GM21825 (cell line): Measurements from ENCODE around the gene AZU1.
"Not testable (repeated sequence)": the region's sequence is repeated elsewhere in the genome, so short reads cannot be mapped to it uniquely, and the experiment has no call there.

ENCODE experiments used
- ATAC-seq: cut with Tn5 transposase; IDR thresholded peaks from one replicate; pipeline ENCODE4 v1.9.1; 2021; ENCODE audit warnings: mild to moderate bottlenecking, moderate library complexity; ENCODE audit not compliant: unreplicated experiment

AZU1 gene

GRCh38 chr19:824885-825284 lies 2.8 kb upstream of the AZU1 start:
- ATAC-seq, result no peak

DNA sequence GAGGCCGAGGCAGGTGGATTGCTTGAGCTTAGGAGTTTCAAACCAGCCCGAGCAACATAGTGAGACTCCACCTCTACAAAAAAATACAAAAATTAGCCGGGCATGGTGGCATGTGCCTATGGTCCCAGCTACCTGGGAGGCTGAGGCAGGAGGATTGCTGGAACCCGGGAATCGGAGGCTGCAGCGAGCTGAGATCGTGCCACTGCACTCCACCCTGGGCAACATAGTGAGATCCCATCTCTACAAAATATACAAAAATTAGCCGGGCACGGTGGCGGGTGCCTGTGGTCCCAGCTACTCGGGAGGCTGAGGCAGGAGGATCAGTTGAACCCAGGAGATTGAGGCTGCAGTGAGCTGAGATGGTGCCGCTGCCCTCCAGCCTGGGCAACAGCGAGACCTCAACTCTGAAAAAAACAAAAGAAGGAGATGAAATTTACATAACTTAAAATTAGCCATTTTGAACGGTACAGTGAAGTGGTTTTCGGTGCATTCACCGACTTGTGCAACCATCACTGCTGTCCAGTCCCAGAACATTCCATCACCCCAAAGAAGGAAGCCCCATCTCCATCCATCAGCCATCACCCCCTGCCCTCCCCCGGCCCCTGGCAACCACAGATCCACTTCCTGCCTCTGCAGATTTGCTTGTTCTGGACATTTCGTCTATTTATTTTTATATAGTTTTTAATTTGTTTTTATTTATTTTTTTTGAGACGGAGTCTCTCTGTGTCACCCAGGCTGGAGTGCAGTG lies 1.6 kb upstream of the AZU1 start:
- no peak for ATAC-seq

DNA sequence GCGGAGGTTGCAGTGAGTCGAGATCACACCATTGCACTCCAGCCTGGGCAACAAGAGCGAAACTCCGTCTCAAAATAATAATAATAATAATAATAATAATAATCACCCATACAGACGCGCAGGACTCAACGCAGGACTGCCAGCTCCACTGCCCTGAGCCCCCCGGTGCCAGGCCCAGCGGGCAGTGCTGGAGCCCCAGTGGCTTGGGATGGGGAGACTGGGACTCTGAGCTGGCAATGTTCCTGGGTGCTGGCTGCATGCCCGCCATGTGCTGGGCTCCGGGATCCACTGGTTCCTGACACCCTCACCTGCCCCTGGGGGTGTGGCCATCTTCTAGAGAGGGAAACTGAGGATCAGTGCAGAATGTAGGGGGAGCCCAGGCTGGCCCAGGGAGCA lies 325 bp upstream of the AZU1 start:
- ATAC-seq, result no peak

- no peak for ATAC-seq
Measured at GRCh38 chr19:829129-829758, 1.6 kb downstream of the AZU1 start.

GRCh38 chr19:831407-832369 lies 4.1 kb downstream of the AZU1 start:
- no peak for ATAC-seq

GRCh38 chr19:834216-834615 lies 6.6 kb downstream of the AZU1 start:
- ATAC-seq, result no peak

DNA sequence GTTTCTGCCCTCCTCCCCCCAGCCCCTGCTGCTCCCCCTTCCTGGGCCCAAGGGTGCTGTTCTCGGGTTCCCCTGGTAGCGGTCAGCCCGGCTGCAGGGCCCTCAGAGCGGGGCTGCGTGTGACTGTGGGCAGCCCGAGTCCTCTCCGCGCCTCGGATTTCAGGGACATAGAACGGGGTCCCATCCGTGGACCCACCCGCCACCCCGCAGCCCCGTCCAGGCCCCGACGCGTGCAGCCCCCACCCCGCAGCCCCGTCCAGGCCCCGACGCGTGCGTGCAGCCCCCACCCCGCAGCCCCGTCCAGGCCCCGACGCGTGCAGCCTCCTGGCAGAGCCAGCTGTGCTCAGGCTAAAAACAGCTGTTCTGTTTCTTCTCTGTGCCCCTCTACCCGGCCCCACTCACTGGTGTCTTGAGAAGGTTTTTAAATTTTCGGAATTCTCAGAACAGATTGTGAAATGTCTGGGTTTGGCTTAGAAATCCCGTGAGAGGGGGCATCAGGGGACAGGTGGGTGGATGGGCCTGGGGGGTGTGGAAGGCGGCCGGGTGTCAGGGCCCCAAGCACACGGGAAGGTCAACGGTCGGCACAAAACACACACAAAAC lies 7.7 kb downstream of the AZU1 start:
- ATAC-seq, result no peak

GRCh38 chr19:840519-841206 lies 13.0 kb downstream of the AZU1 start, which contains the start of gene PRTN3:
Gene PRTN3 (plus strand): TSS chr19:840999. CDS start chr19:841009, 10 bp downstream.
- no peak for ATAC-seq

DNA sequence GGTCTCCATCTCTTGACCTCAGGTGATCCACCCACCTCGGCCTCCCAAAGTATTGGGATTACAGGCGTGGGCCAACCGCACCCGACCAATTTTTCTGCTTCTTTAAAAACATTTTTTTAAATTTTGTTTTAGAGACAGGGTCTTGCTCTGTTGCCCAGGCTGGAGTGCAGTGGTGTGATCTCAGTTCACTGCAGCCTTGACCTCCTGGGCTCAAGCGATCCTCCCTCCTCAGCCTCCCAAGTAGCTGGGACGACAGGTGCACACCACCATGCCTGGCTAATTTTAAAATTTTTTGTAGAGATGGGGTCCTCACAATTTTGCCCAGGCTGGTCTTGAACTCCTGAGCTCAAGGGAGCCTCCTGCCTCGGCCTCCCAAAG lies 15.2 kb downstream of the AZU1 start:
- ATAC-seq, result not testable (repeated sequence)

GRCh38 chr19:843180-843835 lies 15.7 kb downstream of the AZU1 start:
- ATAC-seq, result no peak

GRCh38 chr19:843836-844545 lies 16.4 kb downstream of the AZU1 start:
- no peak for ATAC-seq

DNA sequence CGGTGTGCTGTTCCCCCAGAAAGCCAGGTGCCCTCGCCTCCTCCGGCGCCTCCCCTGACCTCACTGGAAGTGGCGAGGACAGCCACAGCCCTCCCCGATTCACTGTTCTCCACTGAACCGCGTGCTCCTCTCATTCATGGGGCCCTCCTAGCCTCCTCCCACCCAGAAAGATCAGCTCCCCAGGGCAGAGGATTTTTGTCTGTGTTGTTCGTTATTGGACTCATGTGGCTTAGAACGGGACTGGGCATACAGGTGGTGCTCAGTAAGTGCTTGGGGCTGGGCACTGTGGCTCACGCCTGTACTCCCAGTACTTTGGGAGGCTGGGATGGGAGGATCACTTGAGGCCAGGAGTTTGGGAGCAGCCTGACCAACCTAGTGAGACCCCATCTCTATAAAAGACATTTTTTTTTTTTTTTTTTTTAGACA lies 16.9 kb downstream of the AZU1 start:
- no peak for ATAC-seq

- no peak for ATAC-seq
Measured at GRCh38 chr19:845707-846521, 18.3 kb downstream of the AZU1 start.

- ATAC-seq, result no peak
Measured at GRCh38 chr19:848386-848921, 20.8 kb downstream of the AZU1 start.

GRCh38 chr19:849195-849594 lies 21.6 kb downstream of the AZU1 start:
- ATAC-seq, result not testable (repeated sequence)

- ATAC-seq, result no peak
Measured at GRCh38 chr19:850221-850978, 22.8 kb downstream of the AZU1 start.

- no peak for ATAC-seq
Measured at GRCh38 chr19:850979-851335, 23.3 kb downstream of the AZU1 start.
